ENCODE data around the gene ZFYVE1. TPM values are rescaled to one million over a fixed set of nuclear protein-coding genes. Genes with fewer than 3 reads are reported as not detected.
"Not testable (repeated sequence)": the region's sequence is repeated elsewhere in the genome, so short reads cannot be mapped to it uniquely, and the experiment has no call there.

Gene ZFYVE1
- total and polyA plus RNA-seq, 10 of the 15 experiments (the other 5 are each of a cell fraction or from before 2014, with no cell fraction given): 1.2 to 13.3 (median 6.4) TPM

DNA sequence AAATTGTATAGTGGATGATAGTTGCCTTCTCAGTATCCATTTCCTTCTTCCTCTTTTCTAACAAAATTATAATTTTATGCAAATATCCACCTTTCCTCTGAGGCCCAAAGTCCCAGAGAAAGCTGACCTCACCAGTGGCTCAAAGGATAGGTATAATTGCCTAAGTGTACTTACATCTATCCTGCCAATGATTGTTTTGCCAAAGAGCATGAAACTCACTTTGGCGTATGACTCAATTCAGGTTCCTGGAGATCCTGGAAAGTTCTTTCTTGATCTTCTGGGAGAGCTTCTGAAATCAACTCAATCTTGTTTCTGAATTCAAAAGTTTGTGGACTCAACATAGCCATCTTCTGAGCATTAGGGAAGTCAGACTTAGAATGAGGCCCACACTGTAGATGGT lies 20.9 kb upstream of the ZFYVE1 start (continued):
- TF ChIP-seq, protein P1, sequence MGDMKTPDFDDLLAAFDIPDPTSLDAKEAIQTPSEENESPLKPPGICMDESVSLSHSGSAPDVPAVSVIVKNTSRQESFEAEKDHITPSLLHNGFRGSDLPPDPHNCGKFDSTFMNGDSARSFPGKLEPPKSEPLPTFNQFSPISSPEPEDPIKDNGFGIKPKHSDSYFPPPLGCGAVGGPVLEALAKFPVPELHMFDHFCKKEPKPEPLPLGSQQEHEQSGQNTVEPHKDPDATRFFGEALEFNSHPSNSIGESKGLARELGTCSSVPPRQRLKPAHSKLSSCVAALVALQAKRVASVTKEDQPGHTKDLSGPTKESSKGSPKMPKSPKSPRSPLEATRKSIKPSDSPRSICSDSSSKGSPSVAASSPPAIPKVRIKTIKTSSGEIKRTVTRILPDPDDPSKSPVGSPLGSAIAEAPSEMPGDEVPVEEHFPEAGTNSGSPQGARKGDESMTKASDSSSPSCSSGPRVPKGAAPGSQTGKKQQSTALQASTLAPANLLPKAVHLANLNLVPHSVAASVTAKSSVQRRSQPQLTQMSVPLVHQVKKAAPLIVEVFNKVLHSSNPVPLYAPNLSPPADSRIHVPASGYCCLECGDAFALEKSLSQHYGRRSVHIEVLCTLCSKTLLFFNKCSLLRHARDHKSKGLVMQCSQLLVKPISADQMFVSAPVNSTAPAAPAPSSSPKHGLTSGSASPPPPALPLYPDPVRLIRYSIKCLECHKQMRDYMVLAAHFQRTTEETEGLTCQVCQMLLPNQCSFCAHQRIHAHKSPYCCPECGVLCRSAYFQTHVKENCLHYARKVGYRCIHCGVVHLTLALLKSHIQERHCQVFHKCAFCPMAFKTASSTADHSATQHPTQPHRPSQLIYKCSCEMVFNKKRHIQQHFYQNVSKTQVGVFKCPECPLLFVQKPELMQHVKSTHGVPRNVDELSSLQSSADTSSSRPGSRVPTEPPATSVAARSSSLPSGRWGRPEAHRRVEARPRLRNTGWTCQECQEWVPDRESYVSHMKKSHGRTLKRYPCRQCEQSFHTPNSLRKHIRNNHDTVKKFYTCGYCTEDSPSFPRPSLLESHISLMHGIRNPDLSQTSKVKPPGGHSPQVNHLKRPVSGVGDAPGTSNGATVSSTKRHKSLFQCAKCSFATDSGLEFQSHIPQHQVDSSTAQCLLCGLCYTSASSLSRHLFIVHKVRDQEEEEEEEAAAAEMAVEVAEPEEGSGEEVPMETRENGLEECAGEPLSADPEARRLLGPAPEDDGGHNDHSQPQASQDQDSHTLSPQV (IDR thresholded peaks at IDR 0.05): no peak
- TF ChIP-seq ZSCAN29 (IDR thresholded peaks at IDR 0.05) (no peak), SREBF2 (IDR thresholded peaks at IDR 0.05; ENCODE audit: low read length) (no peak)
- TF ChIP-seq, protein P2, sequence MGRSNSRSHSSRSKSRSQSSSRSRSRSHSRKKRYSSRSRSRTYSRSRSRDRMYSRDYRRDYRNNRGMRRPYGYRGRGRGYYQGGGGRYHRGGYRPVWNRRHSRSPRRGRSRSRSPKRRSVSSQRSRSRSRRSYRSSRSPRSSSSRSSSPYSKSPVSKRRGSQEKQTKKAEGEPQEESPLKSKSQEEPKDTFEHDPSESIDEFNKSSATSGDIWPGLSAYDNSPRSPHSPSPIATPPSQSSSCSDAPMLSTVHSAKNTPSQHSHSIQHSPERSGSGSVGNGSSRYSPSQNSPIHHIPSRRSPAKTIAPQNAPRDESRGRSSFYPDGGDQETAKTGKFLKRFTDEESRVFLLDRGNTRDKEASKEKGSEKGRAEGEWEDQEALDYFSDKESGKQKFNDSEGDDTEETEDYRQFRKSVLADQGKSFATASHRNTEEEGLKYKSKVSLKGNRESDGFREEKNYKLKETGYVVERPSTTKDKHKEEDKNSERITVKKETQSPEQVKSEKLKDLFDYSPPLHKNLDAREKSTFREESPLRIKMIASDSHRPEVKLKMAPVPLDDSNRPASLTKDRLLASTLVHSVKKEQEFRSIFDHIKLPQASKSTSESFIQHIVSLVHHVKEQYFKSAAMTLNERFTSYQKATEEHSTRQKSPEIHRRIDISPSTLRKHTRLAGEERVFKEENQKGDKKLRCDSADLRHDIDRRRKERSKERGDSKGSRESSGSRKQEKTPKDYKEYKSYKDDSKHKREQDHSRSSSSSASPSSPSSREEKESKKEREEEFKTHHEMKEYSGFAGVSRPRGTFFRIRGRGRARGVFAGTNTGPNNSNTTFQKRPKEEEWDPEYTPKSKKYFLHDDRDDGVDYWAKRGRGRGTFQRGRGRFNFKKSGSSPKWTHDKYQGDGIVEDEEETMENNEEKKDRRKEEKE (IDR thresholded peaks at IDR 0.05): no peak

DNA sequence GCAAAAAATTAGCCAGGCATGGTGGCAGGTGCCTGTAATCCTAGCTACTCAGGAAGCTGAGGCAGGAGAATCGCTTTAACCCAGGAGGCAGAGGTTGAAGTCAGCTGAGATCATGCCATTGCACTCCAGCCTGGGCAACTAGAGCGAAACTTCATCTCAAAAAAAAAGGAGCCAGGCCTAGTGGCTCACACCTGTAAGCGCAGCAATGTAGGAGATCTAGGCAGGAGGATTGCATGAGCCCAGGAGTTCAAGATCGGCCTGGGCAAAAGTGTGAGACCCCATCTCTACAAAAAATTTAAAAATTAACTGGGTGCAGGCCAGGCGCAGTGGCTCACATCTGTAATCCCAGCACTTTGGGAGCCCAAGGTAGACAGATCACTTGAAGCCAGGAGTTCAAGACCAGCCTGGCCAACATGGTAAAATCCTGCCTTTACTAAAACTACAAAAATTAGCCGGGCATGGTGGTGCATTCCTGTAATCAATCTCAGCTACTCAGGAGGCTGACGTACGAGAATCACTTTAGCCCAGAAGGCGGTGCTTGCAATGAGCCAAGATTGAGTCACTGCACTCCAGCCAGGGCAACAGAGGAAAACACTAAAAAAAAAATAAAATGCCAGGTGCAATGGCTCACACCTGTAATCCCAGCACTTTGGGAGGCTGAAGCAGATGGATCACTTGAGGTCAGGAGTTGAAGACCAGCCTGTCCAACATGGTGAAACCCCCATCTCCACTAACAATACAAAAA lies 10.0 kb upstream of the ZFYVE1 start:
- in situ Hi-C loops (cut with MboI); intact Hi-C loops (cut with micrococcal nuclease; ENCODE audit: unreplicated experiment): not testable (repeated sequence)

More for the DNA sequence above, 10.0 kb upstream of the ZFYVE1 start:
- H3K4me2 ChIP-seq (ENCODE audit: control insufficient read depth, insufficient read depth); BruUV-seq (replicated peaks); CTCF ChIA-PET; H4K20me1 ChIP-seq (ENCODE audit: control insufficient read depth, insufficient read depth); FAIRE-seq; H2AFZ ChIP-seq (ENCODE audit: control insufficient read depth, low read depth, low read length); H3K9me3 ChIP-seq (replicated peaks; ENCODE audit: control insufficient read depth, insufficient read depth, low read length); DNase-seq (ENCODE audit: low read depth, low spot score); H3K4me3 ChIP-seq; H3K4me1 ChIP-seq (ENCODE audit: control insufficient read depth, insufficient read depth, low read length); ATAC-seq; H3K27me3 ChIP-seq (replicated peaks in 1 of 2; ENCODE audit: control insufficient read depth in 2 of 2, insufficient read depth in 2 of 2, low read length in 1 of 2); RAD21 ChIA-PET (ENCODE audit: unreplicated experiment); H3K36me3 ChIP-seq (ENCODE audit: control insufficient read depth in 2 of 2, insufficient read depth in 2 of 2, low read length in 1 of 2); H3K9ac ChIP-seq (ENCODE audit: control insufficient read depth, insufficient read depth, low read length); H3K79me2 ChIP-seq (ENCODE audit: control insufficient read depth, insufficient read depth, low read length); H3K27ac ChIP-seq (ENCODE audit: control insufficient read depth, insufficient read depth): not testable (repeated sequence)
- ChIA-PET SMC1A (ENCODE audit: uncharacterized antibody, unreplicated experiment) (interaction anchor here (1.6 kb wide), 1 partner anchor 10 kb away, joined by 5 read pairs; the partner anchor contains the start of gene ZFYVE1), POLR2A (interaction anchor here (0.6 kb wide), 1 partner anchor 19 kb away, joined by 3 read pairs; no protein-coding TSS in a partner anchor)
- WGBS (ENCODE audit: insufficient coverage, insufficient replicate concordance, low lambda C conversion rate, missing lambda C conversion rate): 92% methylated on average over 9 of the region's 9 CpGs

Data from GM12878 (cell line).